IMR-90 (cell line): Measurements from ENCODE around the gene EVL. TPM values are rescaled to one million over a fixed set of nuclear protein-coding genes. Genes with fewer than 3 reads are reported as not detected.

Experiments
- ATAC-seq: fragments of 200-7000 bp; cut with Tn5 transposase; 2 replicates; pipeline ENCODE4 v1.9.1; 2020; ENCODE audit warnings: low read depth, mild to moderate bottlenecking, moderate library complexity
- BruUV-seq: library from RNA; stranded (reverse); fragments of 400-500 nt; replicated peaks from 2 replicates; lab custom pipeline; 2021; lab: Mats Ljungman, UMichigan
- CTCF ChIA-PET: fragments of 300-600 bp; formaldehyde crosslinking; extraction: SDS; loops from one replicate; lab custom pipeline; 2021; ENCODE audit warnings: antibody characterized with exemption; lab: Yijun Ruan, JAX
- POLR2A ChIA-PET: fragments of 300-600 bp; sonication (Branson Sonifier 250); formaldehyde crosslinking; loops from one replicate; lab custom pipeline; 2022; ENCODE audit warnings: antibody characterized with exemption; ENCODE audit not compliant: unreplicated experiment; lab: Charles Lee
- DNase-seq: peaks from one replicate; pipeline ENCODE4 v3.0.0; 2013
- H2AFZ ChIP-seq: replicated peaks from 2 replicates; pipeline ENCODE3; 2013; ENCODE audit warnings: low read length, mild to moderate bottlenecking; ENCODE audit not compliant: poor library complexity
- H2AK5ac ChIP-seq: 2 replicates; pipeline ENCODE4 v1.6.1; 2013; ENCODE audit warnings: low read depth, low read length, inconsistent platforms
- H2AK9ac ChIP-seq: replicated peaks from 2 replicates; pipeline ENCODE3; 2013; ENCODE audit warnings: mild to moderate bottlenecking, low read depth, low read length, moderate library complexity; ENCODE audit not compliant: poor library complexity
- H2BK120ac ChIP-seq: 2 replicates; pipeline ENCODE4 v1.6.1; 2013; ENCODE audit warnings: low read depth, low read length, inconsistent platforms
- H2BK15ac ChIP-seq: 3 replicates; pipeline ENCODE4 v1.6.1; 2013; ENCODE audit warnings: low read depth, low read length, inconsistent platforms
- H2BK20ac ChIP-seq: 2 replicates; pipeline ENCODE4 v1.6.1; 2013; ENCODE audit warnings: low read depth, mild to moderate bottlenecking, inconsistent platforms, low read length, moderate library complexity
- H2BK5ac ChIP-seq: 2 replicates; pipeline ENCODE4 v1.6.1; 2013; ENCODE audit warnings: mild to moderate bottlenecking, low read depth, low read length, inconsistent platforms; ENCODE audit not compliant: poor library complexity, severe bottlenecking
- H3K14ac ChIP-seq: replicated peaks from 2 replicates; pipeline ENCODE4 v1.6.1; 2013; ENCODE audit warnings: low read depth, low read length, inconsistent platforms
- H3K18ac ChIP-seq: 2 replicates; pipeline ENCODE4 v1.6.1; 2013; ENCODE audit warnings: low read depth, low read length, control low read depth
- H3K23ac ChIP-seq: 2 replicates; pipeline ENCODE4 v1.6.1; 2013; ENCODE audit warnings: low read depth, low read length, inconsistent platforms
- H3K27ac ChIP-seq: 2 replicates; pipeline ENCODE4 v1.5.1; 2013; ENCODE audit warnings: mild to moderate bottlenecking, control low read depth, low read length; ENCODE audit not compliant: insufficient read depth
- H3K27me3 ChIP-seq: 2 replicates; pipeline ENCODE4 v1.6.1; 2013; ENCODE audit warnings: low read length; ENCODE audit not compliant: control insufficient read depth, insufficient read depth
- H3K36me3 ChIP-seq: 2 replicates; pipeline ENCODE4 v1.6.1; 2013; ENCODE audit warnings: low read length, mixed read lengths; ENCODE audit not compliant: control insufficient read depth, insufficient read depth
- H3K4ac ChIP-seq: 2 replicates; pipeline ENCODE4 v1.6.1; 2013; ENCODE audit warnings: low read depth, low read length, inconsistent platforms
- H3K4me1 ChIP-seq: 2 replicates; pipeline ENCODE4 v1.6.1; 2013; ENCODE audit warnings: low read length, mixed read lengths; ENCODE audit not compliant: control insufficient read depth, insufficient read depth
- H3K4me2 ChIP-seq: 2 replicates; pipeline ENCODE4 v1.6.1; 2013; ENCODE audit warnings: low read depth, mild to moderate bottlenecking, control low read depth, low read length, moderate library complexity
- H3K4me3 ChIP-seq: 2 replicates; pipeline ENCODE4 v1.5.1; 2013; ENCODE audit warnings: low read depth, mild to moderate bottlenecking, control low read depth, low read length, moderate library complexity; ENCODE audit not compliant: insufficient read depth
- H3K56ac ChIP-seq: 2 replicates; pipeline ENCODE4 v1.6.1; 2013; ENCODE audit warnings: low read length, inconsistent platforms; ENCODE audit not compliant: insufficient read depth; ENCODE audit errors: extremely low read depth
- H3K79me1 ChIP-seq, 2 experiments: 2 replicates each; pipeline ENCODE4 v1.6.1; 2013; ENCODE audit warnings: low read length in 2 of 2, inconsistent platforms in 1 of 2, low read depth in 1 of 2
- H3K9ac ChIP-seq: 2 replicates; pipeline ENCODE4 v1.6.1; 2013; ENCODE audit warnings: low read depth, low read length, control low read depth
- H3K9me1 ChIP-seq: 2 replicates; pipeline ENCODE4 v1.6.1; 2013; ENCODE audit warnings: low read length, inconsistent platforms; ENCODE audit not compliant: insufficient read depth
- H3K9me3 ChIP-seq: 2 replicates; pipeline ENCODE4 v1.6.1; 2013; ENCODE audit warnings: low read length; ENCODE audit not compliant: control insufficient read depth, insufficient read depth
- H4K20me1 ChIP-seq: 2 replicates; pipeline ENCODE4 v1.6.1; 2013; ENCODE audit warnings: low read length, inconsistent platforms; ENCODE audit not compliant: insufficient read depth
- H4K5ac ChIP-seq: 2 replicates; pipeline ENCODE4 v1.6.1; 2013; ENCODE audit warnings: mild to moderate bottlenecking, low read depth, low read length, control low read depth
- H4K8ac ChIP-seq, 2 experiments: 2 replicates each; pipeline ENCODE4 v1.6.1; 2013; ENCODE audit warnings: low read depth in 2 of 2, low read length in 2 of 2, control low read depth in 1 of 2, inconsistent platforms in 1 of 2
- H4K91ac ChIP-seq: 2 replicates; pipeline ENCODE4 v1.6.1; 2013; ENCODE audit warnings: low read depth, low read length, inconsistent platforms; ENCODE audit not compliant: insufficient read depth
- BHLHE40 ChIP-seq: fragments of 150-350 bp; IDR thresholded peaks from 2 replicates; pipeline ENCODE4 v1.6.1; 2016; ENCODE audit warnings: mild to moderate bottlenecking, low read depth, low read length
- CEBPB ChIP-seq: IDR thresholded peaks from 2 replicates; pipeline ENCODE4 v1.6.1; 2012; ENCODE audit warnings: low read depth, low read length, improper control_type of control experiment
- CHD1 ChIP-seq: IDR thresholded peaks from 2 replicates; pipeline ENCODE4 v1.6.1; 2012; ENCODE audit warnings: low read depth, low read length, improper control_type of control experiment
- CTCF ChIP-seq: conservative IDR thresholded peaks from 2 replicates; pipeline ENCODE4 v1.5.1; 2012; ENCODE audit warnings: mild to moderate bottlenecking, low read depth, low read length, improper control_type of control experiment
- ELK1 ChIP-seq: fragments of 150-350 bp; IDR thresholded peaks from 2 replicates; pipeline ENCODE4 v1.6.1; 2016; ENCODE audit warnings: low read depth, mild to moderate bottlenecking, low read length, moderate library complexity, borderline replicate concordance
- FOS ChIP-seq: fragments of 150-350 bp; IDR thresholded peaks from 2 replicates; pipeline ENCODE4 v1.6.1; 2016; ENCODE audit warnings: low read depth, low read length
- MAFK ChIP-seq: IDR thresholded peaks from 2 replicates; pipeline ENCODE4 v1.6.1; 2012; ENCODE audit warnings: low read depth, low read length, improper control_type of control experiment
- MAZ ChIP-seq: IDR thresholded peaks from 2 replicates; pipeline ENCODE4 v1.6.1; 2012; ENCODE audit warnings: low read depth, mild to moderate bottlenecking, low read length, improper control_type of control experiment, moderate library complexity, borderline replicate concordance
- MXI1 ChIP-seq: IDR thresholded peaks from 2 replicates; pipeline ENCODE4 v1.6.1; 2012; ENCODE audit warnings: low read depth, mild to moderate bottlenecking, low read length, moderate library complexity, borderline replicate concordance
- NFE2L2 ChIP-seq: fragments of 150-350 bp; IDR thresholded peaks from 2 replicates; pipeline ENCODE4 v1.6.1; 2016; ENCODE audit warnings: low read depth, mild to moderate bottlenecking, low read length
- POLR2A ChIP-seq: IDR thresholded peaks from 2 replicates; pipeline ENCODE4 v1.6.1; 2012; ENCODE audit warnings: mild to moderate bottlenecking, low read depth, low read length
- RAD21 ChIP-seq: IDR thresholded peaks from 2 replicates; pipeline ENCODE4 v1.6.1; 2012; ENCODE audit warnings: low read length, improper control_type of control experiment
- RCOR1 ChIP-seq: IDR thresholded peaks from 2 replicates; pipeline ENCODE4 v1.6.1; 2012; ENCODE audit warnings: mild to moderate bottlenecking, low read length, improper control_type of control experiment; ENCODE audit not compliant: insufficient replicate concordance
- RFX5 ChIP-seq: IDR thresholded peaks from 2 replicates; pipeline ENCODE4 v1.8.0; 2012; ENCODE audit warnings: low read depth, mild to moderate bottlenecking, low read length, moderate library complexity
- SMC3 ChIP-seq: fragments of 150-350 bp; IDR thresholded peaks from 2 replicates; pipeline ENCODE4 v1.6.1; 2016; ENCODE audit warnings: low read depth, mild to moderate bottlenecking, antibody characterized with exemption, low read length, moderate library complexity
- USF2 ChIP-seq: fragments of 150-350 bp; IDR thresholded peaks from 2 replicates; pipeline ENCODE4 v1.6.1; 2017; ENCODE audit warnings: mild to moderate bottlenecking, antibody characterized with exemption, low read length, low read depth
- whole genome bisulfite sequencing, 2 experiments: methylation state at CpG; one replicate each; pipeline versions ENCODE4 v1.1.5 to v1.1.7; 2013; ENCODE audit warnings: missing lambda C conversion rate in 2 of 2; ENCODE audit not compliant: insufficient read length in 1 of 2; ENCODE audit errors: extremely low coverage in 2 of 2; 5-methylcytosine and 5-hydroxymethylcytosine counted together
- dilution Hi-C: fragments of 300-500 bp; cut with HindIII; formaldehyde crosslinking; loops from one replicate; pipeline ENCODE4 v1.14.3; 2018; ENCODE audit warnings: low sequenced_read_pairs; ENCODE audit not compliant: unreplicated experiment
- in situ Hi-C: fragments of 300-500 bp; cut with MboI; formaldehyde crosslinking; loops from 3 replicates; pipeline ENCODE4 v1.14.3; 2019; ENCODE audit warnings: low sequenced_read_pairs, inconsistent platforms, mixed read lengths
- intact Hi-C: fragments of 100-400 bp; cut with micrococcal nuclease; formaldehyde crosslinking; loops from 2 replicates; pipeline ENCODE4 v1.10.0; 2022
- polyA plus RNA-seq, 3 experiments: library from polyadenylated mRNA; depleted of rRNA; stranded (reverse); fragments of >200 nt; gene quantifications; 2 replicates each; pipeline ENCODE4 v1.2.3, GENCODE V29; 2012; ENCODE audit warnings: low replicate concordance in 1 of 3
- total RNA-seq: library from RNA; depleted of rRNA; stranded (reverse); fragments of >200 nt; gene quantifications from 2 replicates; pipeline ENCODE4 v1.2.3, GENCODE V29; 2012

The EVL gene
- total and polyA plus RNA-seq, 2 of the 4 experiments (the other 2 are of a cell fraction): 7.2 to 36.5 TPM

- Histone ChIP-seq H2AFZ (no peak overlapping the region), H3K27ac (no peak overlapping the region), H3K9me3 (no peaks in the 10 kb centered on the region), H3K4ac (no peak overlapping the region), H3K4me3 (no peak overlapping the region), H4K20me1 (no peaks in the 10 kb centered on the region), H2BK5ac (no peak overlapping the region), H2BK15ac (no peak overlapping the region), H4K5ac (no peak overlapping the region), H3K23ac (no peak overlapping the region), H3K9me1 (peaks cover 5% of the 10 kb centered on the region), H3K4me2 (no peak overlapping the region), H2BK20ac (no peak overlapping the region), H4K8ac (no peak overlapping the region), H2AK5ac (no peak overlapping the region), H3K4me1 (peaks cover 5% of the 10 kb centered on the region), H3K79me1 (0 out of 4 replicates have a peak, but pooled peaks cover 0 to 6% of the 10 kb centered on the region in 2 experiments), H3K36me3 (peaks cover under 1% of the 10 kb centered on the region), H3K14ac (no peak overlapping the region), H2AK9ac (peak overlapping the region; percentile 3), H3K9ac (no peak overlapping the region), H3K56ac (no peak overlapping the region), H3K27me3 (no peaks in the 10 kb centered on the region), H4K91ac (no peak overlapping the region), H3K18ac (no peak overlapping the region), H2BK120ac (no peak overlapping the region)
- in situ Hi-C loops (no loop called here), intact Hi-C loops (no loop called here), dilution Hi-C loops (no loop called here)
- BruUV-seq: no TSS peak
- no peak for DNase-seq
- CTCF ChIA-PET: no interaction called here
- no peak for TF ChIP-seq MAZ
- no peak for TF ChIP-seq NFE2L2
- no peak for TF ChIP-seq POLR2A
- TF ChIP-seq RFX5: no peak
- no peak for TF ChIP-seq SMC3
- TF ChIP-seq MXI1: no peak
- no peak for TF ChIP-seq ELK1
- TF ChIP-seq CTCF: no peak
- no peak for TF ChIP-seq MAFK
- TF ChIP-seq FOS: no peak
- no peak for TF ChIP-seq RCOR1
- no peak for TF ChIP-seq USF2
- TF ChIP-seq BHLHE40: no peak
- no peak for TF ChIP-seq RAD21
- TF ChIP-seq CEBPB: no peak
- no peak for TF ChIP-seq CHD1
- ATAC-seq: no peak
- 94% methylated on average over 3 of the region's 7 CpGs; no CpG with 5 or more reads in 1 of the 2 experiments for WGBS, 2 experiments
- POLR2A ChIA-PET: no interaction called here
These were observed 26.2 kb downstream of the EVL start for GRCh38 chr14:100091386-100091785.
